ENCODE results near the gene TUBB2A.

DNA sequence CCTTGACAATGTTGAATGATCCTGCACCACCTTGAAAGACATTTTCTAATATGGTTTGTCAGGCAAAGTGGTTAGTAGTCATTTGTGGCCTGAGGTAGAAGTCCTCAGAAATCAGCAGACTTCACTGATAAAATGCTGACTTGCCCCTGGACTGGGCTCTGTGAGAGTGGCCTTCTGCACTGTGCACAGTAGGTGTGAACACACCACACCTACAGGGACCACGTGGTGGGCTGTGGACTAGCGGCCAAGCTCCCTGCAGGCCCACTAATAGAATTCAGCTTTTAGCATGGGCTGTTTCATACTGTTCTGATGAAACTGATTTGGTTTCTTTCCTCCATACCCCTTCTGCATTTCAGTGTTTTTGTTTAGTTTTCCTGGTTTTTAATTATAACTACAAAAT lies 31.5 kb downstream of the TUBB2A start:
- TF ChIP-seq YY1 (IDR thresholded peaks at IDR 0.05; ENCODE audit: insufficient read depth, insufficient read length) (no peak), SUZ12 (IDR thresholded peaks at IDR 0.05; ENCODE audit: extremely low read depth, insufficient read depth, insufficient read length) (no peak), ZNF274 (IDR thresholded peaks at IDR 0.05; ENCODE audit: low read depth, low read length) (no peak)

All from NT2/D1 (cell line).